OCI-LY7 (cell line): ENCODE results near the gene SGMS2. TPM values are rescaled to one million over a fixed set of nuclear protein-coding genes. Genes with fewer than 3 reads are reported as not detected.

ENCODE experiments used
- BruUV-seq: library from RNA; stranded (reverse); fragments of 400-500 nt; replicated peaks from 2 replicates; lab custom pipeline; 2021; lab: Mats Ljungman, UMichigan
- CTCF ChIA-PET: fragments of 300-600 bp; sonication (Branson Sonifier 250); formaldehyde crosslinking; loops from one replicate; lab custom pipeline; 2022; ENCODE audit warnings: antibody characterized with exemption; ENCODE audit not compliant: unreplicated experiment; lab: Charles Lee
- POLR2A ChIA-PET: fragments of 300-600 bp; sonication (Branson Sonifier 250); formaldehyde crosslinking; loops from one replicate; lab custom pipeline; 2022; ENCODE audit warnings: antibody characterized with exemption; lab: Charles Lee
- DNase-seq: peaks from one replicate; pipeline ENCODE4 v3.0.0-alpha.2; 2015; ENCODE audit warnings: low spot score
- H2AFZ ChIP-seq: fragments of 200-600 bp; sonication (generic), shearing (Covaris generic); 2 replicates; pipeline ENCODE4 v1.6.1; 2014; ENCODE audit warnings: mild to moderate bottlenecking, antibody characterized with exemption, low read length, moderate library complexity
- H3K27ac ChIP-seq: fragments of 200-600 bp; sonication (generic); 2 replicates; pipeline ENCODE4 v1.5.1; 2014; ENCODE audit warnings: mixed run types, low read depth, mild to moderate bottlenecking, moderate library complexity, low read length, inconsistent platforms; ENCODE audit not compliant: poor library complexity, severe bottlenecking
- H3K36me3 ChIP-seq: fragments of 200-600 bp; sonication (generic); 2 replicates; pipeline ENCODE4 v1.6.1; 2014; ENCODE audit warnings: mild to moderate bottlenecking, antibody characterized with exemption, low read length, moderate library complexity, mixed read lengths; ENCODE audit not compliant: insufficient read depth
- H3K4me1 ChIP-seq: fragments of 200-600 bp; sonication (generic); 2 replicates; pipeline ENCODE4 v1.5.1; 2014; ENCODE audit warnings: mild to moderate bottlenecking, low read length; ENCODE audit not compliant: insufficient read depth, poor library complexity, severe bottlenecking
- H3K4me2 ChIP-seq: fragments of 200-600 bp; sonication (generic); 2 replicates; pipeline ENCODE4 v1.6.1; 2014; ENCODE audit warnings: mild to moderate bottlenecking, low read length
- H3K4me3 ChIP-seq: fragments of 200-600 bp; sonication (generic); 2 replicates; pipeline ENCODE4 v1.5.1; 2014; ENCODE audit warnings: mild to moderate bottlenecking, low read depth, low read length; ENCODE audit not compliant: poor library complexity, severe bottlenecking
- H3K79me2 ChIP-seq: fragments of 200-600 bp; sonication (generic); 2 replicates; pipeline ENCODE4 v1.6.1; 2016; ENCODE audit warnings: low read depth, mild to moderate bottlenecking, low read length, moderate library complexity, mixed read lengths; ENCODE audit not compliant: insufficient read depth
- H3K9me2 ChIP-seq: fragments of 200-600 bp; sonication (generic); 2 replicates; pipeline ENCODE4 v1.6.1; 2016; ENCODE audit warnings: mild to moderate bottlenecking, low read length, mixed read lengths; ENCODE audit not compliant: insufficient read depth
- H3K9me3 ChIP-seq: fragments of 200-600 bp; sonication (generic); 2 replicates; pipeline ENCODE4 v1.6.1; 2014; ENCODE audit warnings: mild to moderate bottlenecking, mixed run types, low read length, mixed read lengths
- H4K20me1 ChIP-seq: fragments of 200-600 bp; sonication (generic); 2 replicates; pipeline ENCODE4 v1.6.1; 2014; ENCODE audit warnings: mild to moderate bottlenecking, antibody characterized with exemption, low read length, moderate library complexity, mixed read lengths; ENCODE audit not compliant: insufficient read depth
- EZH2phosphoT487 ChIP-seq: fragments of 200-600 bp; sonication (generic); IDR thresholded peaks from 2 replicates; pipeline ENCODE4 v1.6.1; 2018; ENCODE audit warnings: low read depth, borderline replicate concordance, mild to moderate bottlenecking, mixed run types, antibody characterized with exemption, low read length, moderate library complexity, mixed read lengths
- intact Hi-C: fragments of 100-400 bp; cut with micrococcal nuclease; formaldehyde crosslinking; loops from one replicate; pipeline ENCODE4 v1.10.0; 2022; ENCODE audit not compliant: unreplicated experiment
- small RNA-seq: library from RNA; depleted of rRNA; stranded (forward); fragments of <200 nt; gene quantifications from one replicate; pipeline ENCODE3, GENCODE V24; 2014
- total RNA-seq, 2 experiments: library from RNA; depleted of rRNA in 1 of 2; stranded (reverse); fragments of >200 nt in 1 of 2; shearing (Covaris generic) in 1 of 2; gene quantifications; 2 replicates each; pipeline ENCODE4 v1.2.3, GENCODE V29; 2014 to 2022
- TF ChIP-seq, protein P1 (sequence below): fragments of 200-600 bp; sonication (generic); conservative IDR thresholded peaks from 2 replicates; pipeline ENCODE4 v1.5.1; 2014; ENCODE audit warnings: mild to moderate bottlenecking, antibody characterized with exemption, low read length, moderate library complexity, mixed read lengths

The SGMS2 gene
- total RNA-seq, 2 experiments from 2014 or later, result not detected

GRCh38 chr4:107956011-107956410 lies 131.3 kb downstream of the SGMS2 start:
- no peak overlapping the region for H3K4me2 ChIP-seq
- no peaks in the 10 kb centered on the region for H3K79me2 ChIP-seq
- H4K20me1 ChIP-seq, result no peaks in the 10 kb centered on the region
- CTCF ChIA-PET, result no interaction called here
- H3K9me3 ChIP-seq, result 0 out of 2 replicates have a peak, but pooled peaks cover 3% of the 10 kb centered on the region
- no peaks in the 10 kb centered on the region for H3K4me1 ChIP-seq
- BruUV-seq, result no TSS peak
- no peak overlapping the region for H3K4me3 ChIP-seq
- no peaks in the 10 kb centered on the region for H3K9me2 ChIP-seq
- H3K27ac ChIP-seq, result no peak overlapping the region
- intact Hi-C loops, result no loop called here
- DNase-seq, result no peak
- POLR2A ChIA-PET, result no interaction called here
- H3K36me3 ChIP-seq, result no peaks in the 10 kb centered on the region
- H2AFZ ChIP-seq, result no peak overlapping the region
- no peak for TF ChIP-seq EZH2phosphoT487
- TF ChIP-seq, protein P1, sequence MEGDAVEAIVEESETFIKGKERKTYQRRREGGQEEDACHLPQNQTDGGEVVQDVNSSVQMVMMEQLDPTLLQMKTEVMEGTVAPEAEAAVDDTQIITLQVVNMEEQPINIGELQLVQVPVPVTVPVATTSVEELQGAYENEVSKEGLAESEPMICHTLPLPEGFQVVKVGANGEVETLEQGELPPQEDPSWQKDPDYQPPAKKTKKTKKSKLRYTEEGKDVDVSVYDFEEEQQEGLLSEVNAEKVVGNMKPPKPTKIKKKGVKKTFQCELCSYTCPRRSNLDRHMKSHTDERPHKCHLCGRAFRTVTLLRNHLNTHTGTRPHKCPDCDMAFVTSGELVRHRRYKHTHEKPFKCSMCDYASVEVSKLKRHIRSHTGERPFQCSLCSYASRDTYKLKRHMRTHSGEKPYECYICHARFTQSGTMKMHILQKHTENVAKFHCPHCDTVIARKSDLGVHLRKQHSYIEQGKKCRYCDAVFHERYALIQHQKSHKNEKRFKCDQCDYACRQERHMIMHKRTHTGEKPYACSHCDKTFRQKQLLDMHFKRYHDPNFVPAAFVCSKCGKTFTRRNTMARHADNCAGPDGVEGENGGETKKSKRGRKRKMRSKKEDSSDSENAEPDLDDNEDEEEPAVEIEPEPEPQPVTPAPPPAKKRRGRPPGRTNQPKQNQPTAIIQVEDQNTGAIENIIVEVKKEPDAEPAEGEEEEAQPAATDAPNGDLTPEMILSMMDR, result no peak

Small RNA genes lying within 50 kb of the gene (small RNA-seq; reads per million reads assigned to genes)
- not detected for gene RNU6-733P

Other genes starting within 250 kb of the SGMS2 start
- gene PAPSS1, start 104.7 kb upstream of the SGMS2 start, total RNA-seq (2014; rRNA removed; shearing (Covaris generic)), result 57.4 and 62.0 TPM in 2 replicates
- gene PAPSS1, start 104.7 kb upstream of the SGMS2 start, total RNA-seq (2022), result 118 and 128 TPM in 2 replicates
- 5.6 and 7.4 TPM in 2 replicates for gene CYP2U1, start 106.6 kb downstream of the SGMS2 start, total RNA-seq (2014; rRNA removed; shearing (Covaris generic))
- 11.8 and 14.8 TPM in 2 replicates for gene CYP2U1, start 106.6 kb downstream of the SGMS2 start, total RNA-seq (2022)
- 31.2 and 32.3 TPM in 2 replicates for gene HADH, start 165.0 kb downstream of the SGMS2 start, total RNA-seq (2014; rRNA removed; shearing (Covaris generic))
- 78.7 and 87.8 TPM in 2 replicates for gene HADH, start 165.0 kb downstream of the SGMS2 start, total RNA-seq (2022)